CD4-positive, CD25-positive, alpha-beta regulatory T cell (primary cell): ENCODE measurements around the gene CHCHD10. TPM values are rescaled to one million over a fixed set of nuclear protein-coding genes. Genes with fewer than 3 reads are reported as not detected.
A peak's percentile ranks its signal among the peaks of the same experiment; 100 is the strongest.

Source experiments
- ATAC-seq, 2 donors: fragments of 150-1000 bp; cut with Tn5 transposase; one replicate each; pipeline ENCODE4 v1.10.0; 2021; ENCODE audit warnings: low read depth in 2 of 2, moderate number of reproducible peaks in 2 of 2, moderate library complexity in 1 of 2
- DNase-seq, 3 donors: peaks; one replicate each; pipeline versions ENCODE4 v3.0.0 to v3.0.0-alpha.2; 2012 to 2022; ENCODE audit warnings: mixed read lengths in 1 of 3
- H3K27ac ChIP-seq: one replicate; pipeline ENCODE4 v1.7.0; 2013; ENCODE audit warnings: mild to moderate bottlenecking, low read length; ENCODE audit not compliant: insufficient read depth, poor library complexity, severe bottlenecking
- H3K27me3 ChIP-seq: one replicate; pipeline ENCODE4 v1.7.0; 2013; ENCODE audit warnings: low read length; ENCODE audit not compliant: control insufficient read depth, insufficient read depth
- H3K36me3 ChIP-seq: one replicate; pipeline ENCODE4 v1.7.0; 2013; ENCODE audit warnings: mild to moderate bottlenecking, low read length, moderate library complexity; ENCODE audit not compliant: control insufficient read depth, insufficient read depth
- H3K4me1 ChIP-seq: 2 replicates; pipeline ENCODE4 v1.7.0; 2013; ENCODE audit warnings: mild to moderate bottlenecking, low read length; ENCODE audit not compliant: insufficient read depth, control insufficient read depth, poor library complexity, severe bottlenecking
- H3K4me3 ChIP-seq: one replicate; pipeline ENCODE4 v1.7.0; 2013; ENCODE audit warnings: low read depth, mild to moderate bottlenecking, low read length, moderate library complexity
- H3K9me3 ChIP-seq, 2 experiments: 1 replicate in 1 of 2; 2 replicates in 1 of 2; pipeline ENCODE4 v1.7.0; 2013; ENCODE audit warnings: low read length in 2 of 2, mild to moderate bottlenecking in 1 of 2, moderate library complexity in 1 of 2; ENCODE audit not compliant: control insufficient read depth in 2 of 2
- H3K27ac Mint-ChIP-seq, 3 donors: one replicate each; pipeline ENCODE4 v1.8.0; 2020 to 2022; ENCODE audit warnings: mild to moderate bottlenecking in 3 of 3, mixed read lengths in 3 of 3, moderate library complexity in 2 of 3
- H3K27me3 Mint-ChIP-seq: one replicate; pipeline ENCODE4 v1.8.0; 2022; ENCODE audit warnings: mild to moderate bottlenecking, mixed read lengths
- H3K36me3 Mint-ChIP-seq: one replicate; pipeline ENCODE4 v1.8.0; 2020; ENCODE audit warnings: mixed read lengths
- H3K4me1 Mint-ChIP-seq, 4 donors: one replicate each; pipeline ENCODE4 v1.8.0; 2020 to 2022; ENCODE audit warnings: mixed read lengths in 4 of 4, mild to moderate bottlenecking in 1 of 4
- H3K4me3 Mint-ChIP-seq, 4 donors: one replicate each; pipeline ENCODE4 v1.8.0; 2020 to 2022; ENCODE audit warnings: mild to moderate bottlenecking in 4 of 4, mixed read lengths in 4 of 4, moderate library complexity in 3 of 4
- H3K9me3 Mint-ChIP-seq, 7 donors: one replicate each; pipeline ENCODE4 v1.8.0; 2020 to 2022; ENCODE audit warnings: mixed read lengths in 7 of 7, mild to moderate bottlenecking in 3 of 7, moderate library complexity in 2 of 7
- polyA plus RNA-seq, 4 donors: library from polyadenylated mRNA; unstranded; fragments of 300-500 nt; fragmentation: Illumina TruSeq; gene quantifications; one replicate each; pipeline ENCODE4 v1.2.3, GENCODE V29; 2021
- total RNA-seq: library from RNA; stranded (reverse); gene quantifications from one replicate; pipeline ENCODE4 v1.2.3, GENCODE V29; 2022

The CHCHD10 gene
- total and polyA plus RNA-seq, 5 donors from 2014 or later = 16.3 to 31.7 (median 23.1) TPM

- no peak overlapping the region for H3K4me3 ChIP-seq
- ATAC-seq (no peak), DNase-seq (no peak)
- no peaks in the 10 kb centered on the region for H3K36me3 ChIP-seq
- H3K9me3 Mint-ChIP-seq = no peaks in the 10 kb centered on the region
- H3K9me3 ChIP-seq = no peaks in the 10 kb centered on the region
- peaks cover 5% of the 10 kb centered on the region for H3K27me3 Mint-ChIP-seq
- peak overlapping the region; percentile 64 to 86 (median 72) for H3K4me3 Mint-ChIP-seq
- no peaks in the 10 kb centered on the region for H3K36me3 Mint-ChIP-seq
- peaks cover 38% of the 10 kb centered on the region for H3K4me1 ChIP-seq
- no peaks in the 10 kb centered on the region for H3K27me3 ChIP-seq
- H3K27ac ChIP-seq = no peak overlapping the region
- H3K4me1 Mint-ChIP-seq = peaks cover 0 to 42% (median 4%) of the 10 kb centered on the region in 4 donors
- H3K27ac Mint-ChIP-seq = no peak overlapping the region
Measured at GRCh38 chr22:23764899-23765881, 2.6 kb downstream of the CHCHD10 start.

DNA sequence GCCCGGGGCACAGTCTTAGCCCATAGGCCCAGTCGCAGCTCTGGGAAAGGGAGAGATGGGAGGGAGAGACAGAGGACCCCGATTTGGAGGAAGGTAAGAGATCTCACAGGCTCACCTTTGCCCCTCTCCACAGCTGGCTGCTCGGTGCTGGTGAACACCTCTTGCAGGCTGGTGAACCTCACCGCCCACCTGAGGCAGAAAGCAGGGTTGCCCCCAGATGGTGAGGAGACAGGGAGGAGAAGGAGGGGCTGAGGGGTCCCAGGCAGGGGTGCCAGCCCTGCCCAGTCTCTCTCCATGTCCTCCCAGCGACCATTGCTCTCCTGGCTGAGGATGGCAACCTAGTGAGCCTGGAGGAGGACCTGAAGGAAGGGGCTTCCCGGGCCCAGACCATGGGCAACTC, 3.8 kb downstream of the CHCHD10 start:
- peak overlapping the region; percentile 70 to 88 (median 83) for H3K4me3 Mint-ChIP-seq
- H3K27ac ChIP-seq = no peak overlapping the region
- H3K9me3 Mint-ChIP-seq = no peaks in the 10 kb centered on the region
- no peaks in the 10 kb centered on the region for H3K27me3 ChIP-seq
- H3K4me1 ChIP-seq = peaks cover 38% of the 10 kb centered on the region
- ATAC-seq (no peak), DNase-seq (no peak)
- no peaks in the 10 kb centered on the region for H3K36me3 ChIP-seq
- no peaks in the 10 kb centered on the region for H3K36me3 Mint-ChIP-seq
- peaks cover 3% of the 10 kb centered on the region for H3K27me3 Mint-ChIP-seq
- H3K27ac Mint-ChIP-seq = peak overlapping the region in 1 of 3 donors; percentile 38
- peaks cover 0 to 42% (median 4%) of the 10 kb centered on the region in 4 donors for H3K4me1 Mint-ChIP-seq
- no peak overlapping the region for H3K4me3 ChIP-seq
- no peaks in the 10 kb centered on the region for H3K9me3 ChIP-seq

DNA sequence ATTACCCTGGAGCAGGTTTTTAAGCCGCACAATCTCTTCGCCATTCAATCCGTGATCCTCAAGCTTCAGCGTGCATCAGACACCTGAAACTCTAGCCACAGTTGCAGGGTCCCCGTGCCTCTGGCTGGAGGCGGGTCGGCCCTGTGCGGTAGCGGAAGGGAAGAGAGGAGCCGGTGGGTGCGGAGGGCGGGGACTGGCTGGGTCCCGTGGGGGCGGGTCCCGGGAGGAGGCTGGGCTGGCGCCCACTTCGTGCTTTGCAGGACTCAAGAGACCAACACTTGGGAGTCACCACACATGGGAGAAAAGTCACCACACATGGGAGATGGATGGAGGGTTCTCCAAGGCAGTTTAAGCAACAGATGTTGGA, 4.2 kb downstream of the CHCHD10 start:
- Mint-ChIP-seq H3K9me3 (no peaks in the 10 kb centered on the region), H3K4me3 (peak overlapping the region; percentile 70 to 88 (median 83)), H3K4me1 (peaks cover 0 to 42% (median 4%) of the 10 kb centered on the region in 4 donors), H3K27ac (peak overlapping the region in 2 of 3 donors; percentile 38 to 62), H3K27me3 (no peaks in the 10 kb centered on the region), H3K36me3 (no peaks in the 10 kb centered on the region)
- peaks cover 38% of the 10 kb centered on the region for H3K4me1 ChIP-seq
- H3K36me3 ChIP-seq = no peaks in the 10 kb centered on the region
- ATAC-seq = peak; percentile 50 to 52
- no peaks in the 10 kb centered on the region for H3K27me3 ChIP-seq
- H3K9me3 ChIP-seq = no peaks in the 10 kb centered on the region
- peak overlapping the region; percentile 44 for H3K4me3 ChIP-seq
- peak in 2 of 3 donors; percentile 45 to 55 for DNase-seq
- peak overlapping the region; percentile 26 for H3K27ac ChIP-seq

- Histone ChIP-seq H3K4me3 (peak within 1 kb of the TSS; percentile 44), H3K27ac (peak within 1 kb of the TSS; percentile 26), H3K27me3 (no peaks in the 10 kb centered on the region), H3K36me3 (no peaks in the 10 kb centered on the region), H3K9me3 (no peaks in the 10 kb centered on the region), H3K4me1 (peaks cover 33% of the 10 kb centered on the region)
- Mint-ChIP-seq H3K36me3 (no peaks in the 10 kb centered on the region), H3K27me3 (no peaks in the 10 kb centered on the region), H3K9me3 (no peaks in the 10 kb centered on the region), H3K4me1 (peaks cover 0 to 42% (median 4%) of the 10 kb centered on the region in 4 donors), H3K4me3 (peak within 1 kb of the TSS; percentile 70 to 88 (median 83)), H3K27ac (peak within 1 kb of the TSS; percentile 38 to 71 (median 62))
- ATAC-seq (no peak), DNase-seq (peak in 1 of 3 donors; percentile 46)
Measured at GRCh38 chr22:23762842-23763578, 4.8 kb downstream of the CHCHD10 start, which contains the start of gene C22orf15. TSS of gene C22orf15 (plus strand) at chr22:23762990. CDS start at chr22:23763307, 317 bp downstream.

DNA sequence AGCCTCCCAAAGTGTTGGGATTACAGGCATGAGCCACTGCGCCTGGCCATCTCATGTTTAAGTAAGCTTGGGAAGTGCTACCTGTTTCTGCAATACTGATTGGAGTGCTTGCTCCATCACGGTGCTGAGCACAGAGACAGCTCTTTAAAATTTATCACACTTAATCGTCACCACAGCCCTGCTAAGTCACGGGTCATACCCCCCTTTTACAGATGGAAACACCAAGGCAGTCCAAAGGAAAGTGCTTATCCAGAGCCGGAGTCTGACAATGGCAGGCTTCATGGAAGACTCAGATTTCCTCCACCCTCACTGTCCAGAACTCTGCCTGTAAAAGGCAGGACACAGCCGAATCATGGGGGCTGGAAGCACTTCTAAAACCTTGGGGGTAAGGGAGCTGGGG, 7.7 kb downstream of the CHCHD10 start:
- no peaks in the 10 kb centered on the region for H3K36me3 Mint-ChIP-seq
- Histone ChIP-seq H3K36me3 (no peaks in the 10 kb centered on the region), H3K27me3 (no peaks in the 10 kb centered on the region), H3K27ac (no peak overlapping the region), H3K4me3 (no peak overlapping the region), H3K4me1 (peaks cover 22% of the 10 kb centered on the region), H3K9me3 (no peaks in the 10 kb centered on the region)
- ATAC-seq = no peak
- H3K4me1 Mint-ChIP-seq = peaks cover 0 to 25% (median 6%) of the 10 kb centered on the region in 4 donors
- no peak for DNase-seq
- H3K9me3 Mint-ChIP-seq = no peaks in the 10 kb centered on the region
- H3K4me3 Mint-ChIP-seq = peak overlapping the region in 2 of 4 donors; percentile 29 to 78
- H3K27me3 Mint-ChIP-seq = peaks cover 5% of the 10 kb centered on the region
- H3K27ac Mint-ChIP-seq = no peak overlapping the region

DNA sequence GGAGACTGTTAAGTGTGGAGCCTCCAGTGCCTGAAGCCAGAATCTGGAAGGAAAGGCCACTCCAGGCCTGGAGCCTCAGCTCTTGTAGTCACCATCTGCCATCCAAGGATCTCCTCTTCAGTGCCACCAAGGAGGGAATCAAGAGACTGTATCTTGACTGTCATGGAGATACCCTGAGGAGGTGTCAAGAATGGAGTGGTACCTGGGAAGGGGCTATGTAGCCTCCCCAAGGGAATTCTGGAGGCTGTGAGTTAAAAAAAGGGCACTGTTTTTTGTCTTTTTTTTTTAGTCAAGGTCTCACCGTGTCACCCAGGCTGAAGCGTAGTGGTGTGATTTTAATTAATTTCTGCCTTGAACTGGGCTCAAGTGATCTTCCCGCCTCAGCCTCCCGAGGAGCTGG, 8.2 kb downstream of the CHCHD10 start:
- DNase-seq = no peak
- no peaks in the 10 kb centered on the region for H3K9me3 ChIP-seq

GRCh38 chr22:23756891-23757290, 10.9 kb downstream of the CHCHD10 start:
- DNase-seq (no peak), ATAC-seq (no peak)
- H3K4me3 Mint-ChIP-seq = no peak overlapping the region
- no peaks in the 10 kb centered on the region for H3K36me3 ChIP-seq
- no peaks in the 10 kb centered on the region for H3K9me3 ChIP-seq
- no peak overlapping the region for H3K4me3 ChIP-seq
- peak overlapping the region in 1 of 3 donors; percentile 10 for H3K27ac Mint-ChIP-seq
- H3K9me3 Mint-ChIP-seq = no peaks in the 10 kb centered on the region
- no peaks in the 10 kb centered on the region for H3K36me3 Mint-ChIP-seq
- no peak overlapping the region for H3K27ac ChIP-seq
- H3K4me1 Mint-ChIP-seq = peaks cover 0 to 10% (median 3%) of the 10 kb centered on the region in 4 donors
- H3K27me3 Mint-ChIP-seq = peaks cover 8% of the 10 kb centered on the region
- H3K27me3 ChIP-seq = no peaks in the 10 kb centered on the region
- H3K4me1 ChIP-seq = no peaks in the 10 kb centered on the region

More for the DNA sequence above, 8.2 kb downstream of the CHCHD10 start:
- H3K27ac Mint-ChIP-seq = no peak overlapping the region
- no peaks in the 10 kb centered on the region for H3K36me3 ChIP-seq
- H3K4me3 ChIP-seq = no peak overlapping the region
- H3K4me1 ChIP-seq = peaks cover 21% of the 10 kb centered on the region
- no peaks in the 10 kb centered on the region for H3K27me3 ChIP-seq
- H3K4me1 Mint-ChIP-seq = peaks cover 0 to 23% (median 4%) of the 10 kb centered on the region in 4 donors
- peaks cover 5% of the 10 kb centered on the region for H3K27me3 Mint-ChIP-seq
- H3K36me3 Mint-ChIP-seq = no peaks in the 10 kb centered on the region
- H3K4me3 Mint-ChIP-seq = no peak overlapping the region
- ATAC-seq = no peak
- H3K9me3 Mint-ChIP-seq = no peaks in the 10 kb centered on the region
- H3K27ac ChIP-seq = no peak overlapping the region
